GM08714 (cell line): Measurements from ENCODE around the gene KCNA5.

ENCODE experiments used
- H3K4me3 ChIP-seq: fragments of 200-500 bp; sonication (Bioruptor generic); 2 replicates; pipeline ENCODE4 v1.5.1; 2014; ENCODE audit warnings: mild to moderate bottlenecking, low read length, inconsistent platforms
- ZNF274 ChIP-seq: IDR thresholded peaks from 2 replicates; pipeline ENCODE4 v1.6.1; 2012; ENCODE audit warnings: mild to moderate bottlenecking, low read depth, low read length

Gene KCNA5

GRCh38 chr12:5066251-5066650 is 22.6 kb downstream of the KCNA5 start:
- no peak overlapping the region for H3K4me3 ChIP-seq
- no peak for TF ChIP-seq ZNF274

GRCh38 chr12:5068126-5068525 is 24.4 kb downstream of the KCNA5 start:
- no peak for TF ChIP-seq ZNF274
- H3K4me3 ChIP-seq = no peak overlapping the region

GRCh38 chr12:5068619-5069018 is 24.9 kb downstream of the KCNA5 start:
- no peak overlapping the region for H3K4me3 ChIP-seq
- TF ChIP-seq ZNF274 = no peak

- H3K4me3 ChIP-seq = no peak overlapping the region
- TF ChIP-seq ZNF274 = no peak
Measured at GRCh38 chr12:5070090-5070489, 26.4 kb downstream of the KCNA5 start.

- TF ChIP-seq ZNF274 = no peak
- H3K4me3 ChIP-seq = no peak overlapping the region
Measured at GRCh38 chr12:5071496-5071895, 27.8 kb downstream of the KCNA5 start.

GRCh38 chr12:5072311-5072710 is 28.6 kb downstream of the KCNA5 start:
- no peak for TF ChIP-seq ZNF274
- no peak overlapping the region for H3K4me3 ChIP-seq

GRCh38 chr12:5073054-5073453 is 29.4 kb downstream of the KCNA5 start:
- H3K4me3 ChIP-seq = no peak overlapping the region
- no peak for TF ChIP-seq ZNF274

GRCh38 chr12:5073853-5074252 is 30.2 kb downstream of the KCNA5 start:
- TF ChIP-seq ZNF274 = no peak
- H3K4me3 ChIP-seq = no peak overlapping the region

- TF ChIP-seq ZNF274 = no peak
- H3K4me3 ChIP-seq = no peak overlapping the region
Measured at GRCh38 chr12:5076761-5077160, 33.1 kb downstream of the KCNA5 start.

GRCh38 chr12:5078423-5078822 is 34.7 kb downstream of the KCNA5 start:
- TF ChIP-seq ZNF274 = no peak
- H3K4me3 ChIP-seq = no peak overlapping the region

- H3K4me3 ChIP-seq = no peak overlapping the region
- TF ChIP-seq ZNF274 = no peak
Measured at GRCh38 chr12:5081016-5081415, 37.3 kb downstream of the KCNA5 start.

- TF ChIP-seq ZNF274 = no peak
- H3K4me3 ChIP-seq = no peak overlapping the region
Measured at GRCh38 chr12:5083955-5084849, 40.5 kb downstream of the KCNA5 start.

- TF ChIP-seq ZNF274 = no peak
- no peak overlapping the region for H3K4me3 ChIP-seq
Measured at GRCh38 chr12:5085896-5086295, 42.2 kb downstream of the KCNA5 start.

GRCh38 chr12:5087831-5088554 is 44.3 kb downstream of the KCNA5 start:
- TF ChIP-seq ZNF274 = no peak

GRCh38 chr12:5088586-5089264 is 45.0 kb downstream of the KCNA5 start:
- H3K4me3 ChIP-seq = no peak overlapping the region
- TF ChIP-seq ZNF274 = no peak

More at GRCh38 chr12:5087831-5088554, 44.3 kb downstream of the KCNA5 start:
- no peak overlapping the region for H3K4me3 ChIP-seq

GRCh38 chr12:5094551-5094950 is 50.9 kb downstream of the KCNA5 start:
- no peak for TF ChIP-seq ZNF274
- H3K4me3 ChIP-seq = no peak overlapping the region
